ENCODE measurements around the gene CCL25.
"Not testable (repeated sequence)": the region's sequence is repeated elsewhere in the genome, so short reads cannot be mapped to it uniquely, and the experiment has no call there.

DNA sequence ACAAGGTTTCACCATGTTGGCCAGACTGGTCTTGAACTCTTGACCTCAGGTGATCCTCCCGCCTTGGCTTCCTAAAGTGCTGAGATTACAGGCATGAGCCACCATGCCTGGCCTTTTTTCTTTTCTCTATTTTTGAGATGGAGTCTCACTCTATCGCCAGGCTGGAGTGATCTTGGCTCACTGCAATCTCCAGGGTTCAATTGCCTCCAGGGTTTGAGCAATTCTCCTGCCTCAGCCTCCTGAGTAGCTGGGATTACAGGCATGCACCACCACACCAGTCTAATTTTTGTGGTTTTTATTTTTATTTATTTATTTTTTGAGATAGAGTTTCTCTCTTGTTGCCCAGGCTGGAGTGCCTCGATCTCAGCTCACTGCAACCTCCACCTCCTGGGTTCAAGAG is 28.3 kb upstream of the CCL25 start:
- not testable (repeated sequence) for TF ChIP-seq EZH2 (IDR thresholded peaks at IDR 0.05; ENCODE audit: low read depth, unreplicated experiment); JUNB (IDR thresholded peaks at IDR 0.05; ENCODE audit: unreplicated experiment)
